Esophagus muscularis mucosa (tissue), 3 donors: ENCODE results near the gene SLC8A1.

Experiments
- POLR2A ChIP-seq: fragments of 450-650 bp; IDR thresholded peaks from one replicate; pipeline ENCODE4 v1.6.1; 2017; ENCODE audit warnings: antibody characterized with exemption, moderate library complexity, mild to moderate bottlenecking, low read depth
- POLR2AphosphoS5 ChIP-seq, 2 donors: sonication (generic); formaldehyde crosslinking; IDR thresholded peaks; one replicate each; pipeline ENCODE4 v1.6.1; 2017; ENCODE audit warnings: antibody characterized with exemption in 2 of 2
- TF ChIP-seq, protein P1 (sequence below), 3 experiments: fragments of 200-600 bp in 2 of 3; fragments of 450-650 bp in 1 of 3; sonication (generic) in 2 of 3; IDR thresholded peaks; one replicate each; pipeline ENCODE4 v1.5.1; 2017 to 2019; ENCODE audit warnings: antibody characterized with exemption in 3 of 3, mild to moderate bottlenecking in 2 of 3, moderate library complexity in 1 of 3

- TF ChIP-seq, protein P1, sequence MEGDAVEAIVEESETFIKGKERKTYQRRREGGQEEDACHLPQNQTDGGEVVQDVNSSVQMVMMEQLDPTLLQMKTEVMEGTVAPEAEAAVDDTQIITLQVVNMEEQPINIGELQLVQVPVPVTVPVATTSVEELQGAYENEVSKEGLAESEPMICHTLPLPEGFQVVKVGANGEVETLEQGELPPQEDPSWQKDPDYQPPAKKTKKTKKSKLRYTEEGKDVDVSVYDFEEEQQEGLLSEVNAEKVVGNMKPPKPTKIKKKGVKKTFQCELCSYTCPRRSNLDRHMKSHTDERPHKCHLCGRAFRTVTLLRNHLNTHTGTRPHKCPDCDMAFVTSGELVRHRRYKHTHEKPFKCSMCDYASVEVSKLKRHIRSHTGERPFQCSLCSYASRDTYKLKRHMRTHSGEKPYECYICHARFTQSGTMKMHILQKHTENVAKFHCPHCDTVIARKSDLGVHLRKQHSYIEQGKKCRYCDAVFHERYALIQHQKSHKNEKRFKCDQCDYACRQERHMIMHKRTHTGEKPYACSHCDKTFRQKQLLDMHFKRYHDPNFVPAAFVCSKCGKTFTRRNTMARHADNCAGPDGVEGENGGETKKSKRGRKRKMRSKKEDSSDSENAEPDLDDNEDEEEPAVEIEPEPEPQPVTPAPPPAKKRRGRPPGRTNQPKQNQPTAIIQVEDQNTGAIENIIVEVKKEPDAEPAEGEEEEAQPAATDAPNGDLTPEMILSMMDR (IDR thresholded peaks at IDR 0.05): no peak
- TF ChIP-seq POLR2AphosphoS5 (IDR thresholded peaks at IDR 0.05) (no peak), POLR2A (no peak)
Observed at GRCh38 chr2:40285391-40285790, 166.5 kb downstream of the SLC8A1 start.
